Brain microvascular endothelial cell (primary cell): ENCODE results near the gene FCRL6.
A peak's percentile ranks its signal among the peaks of the same experiment; 100 is the strongest.

Experiments used
- DNase-seq: peaks from one replicate; pipeline ENCODE4 v3.0.0-alpha.2; 2020
- H3K27ac ChIP-seq: fragments of 250-450 bp; sonication (Bioruptor Pico); 2 replicates; pipeline ENCODE4 v1.5.1; 2020; ENCODE audit warnings: mild to moderate bottlenecking, moderate library complexity
- H3K27me3 ChIP-seq: fragments of 250-450 bp; sonication (Bioruptor Pico); replicated peaks from 2 replicates; pipeline ENCODE4 v1.5.1; 2020; ENCODE audit warnings: mild to moderate bottlenecking
- H3K36me3 ChIP-seq: fragments of 250-450 bp; sonication (Bioruptor Pico); replicated peaks from 2 replicates; pipeline ENCODE4 v1.5.1; 2020; ENCODE audit warnings: mild to moderate bottlenecking
- H3K4me3 ChIP-seq: 2 replicates; pipeline ENCODE4 v1.5.1; 2011; ENCODE audit warnings: low read depth, mild to moderate bottlenecking, control low read depth, low read length, moderate library complexity
- in situ Hi-C: cut with HindIII; loops from 2 replicates; pipeline ENCODE4 v1.10.0; 2017; ENCODE audit warnings: low sequenced_read_pairs, low pct_ligation_motif_present
- TF ChIP-seq, protein P1 (sequence below): IDR thresholded peaks from 2 replicates; pipeline ENCODE4 v1.5.1; 2011; ENCODE audit warnings: low read depth, mild to moderate bottlenecking, moderate library complexity, low read length, control low read depth, inconsistent platforms; ENCODE audit errors: missing control alignments

The FCRL6 gene

DNA sequence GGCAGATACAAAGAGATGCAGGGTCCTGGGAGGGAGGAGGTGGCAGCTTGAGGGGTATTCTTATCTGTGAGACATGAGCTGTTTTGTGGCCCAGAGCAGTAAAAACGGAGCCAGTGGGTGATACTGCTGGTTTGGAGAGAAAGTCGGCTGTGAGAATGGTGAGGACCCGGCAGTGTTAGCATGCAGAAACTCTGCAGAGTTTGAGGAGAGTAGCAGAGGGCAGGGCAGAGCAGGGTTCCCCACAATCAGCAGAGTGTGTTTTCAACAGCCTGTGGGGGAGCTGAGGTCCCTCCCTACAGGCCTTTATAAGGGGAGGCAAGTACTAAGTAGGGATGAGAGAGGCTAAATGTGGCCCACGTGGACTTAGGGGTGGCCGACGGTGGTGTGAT lies 24.9 kb downstream of the FCRL6 start:
- Histone ChIP-seq H3K4me3 (no peak overlapping the region), H3K27ac (no peak overlapping the region), H3K36me3 (no peaks in the 10 kb centered on the region), H3K27me3 (no peaks in the 10 kb centered on the region)
- TF ChIP-seq, protein P1, sequence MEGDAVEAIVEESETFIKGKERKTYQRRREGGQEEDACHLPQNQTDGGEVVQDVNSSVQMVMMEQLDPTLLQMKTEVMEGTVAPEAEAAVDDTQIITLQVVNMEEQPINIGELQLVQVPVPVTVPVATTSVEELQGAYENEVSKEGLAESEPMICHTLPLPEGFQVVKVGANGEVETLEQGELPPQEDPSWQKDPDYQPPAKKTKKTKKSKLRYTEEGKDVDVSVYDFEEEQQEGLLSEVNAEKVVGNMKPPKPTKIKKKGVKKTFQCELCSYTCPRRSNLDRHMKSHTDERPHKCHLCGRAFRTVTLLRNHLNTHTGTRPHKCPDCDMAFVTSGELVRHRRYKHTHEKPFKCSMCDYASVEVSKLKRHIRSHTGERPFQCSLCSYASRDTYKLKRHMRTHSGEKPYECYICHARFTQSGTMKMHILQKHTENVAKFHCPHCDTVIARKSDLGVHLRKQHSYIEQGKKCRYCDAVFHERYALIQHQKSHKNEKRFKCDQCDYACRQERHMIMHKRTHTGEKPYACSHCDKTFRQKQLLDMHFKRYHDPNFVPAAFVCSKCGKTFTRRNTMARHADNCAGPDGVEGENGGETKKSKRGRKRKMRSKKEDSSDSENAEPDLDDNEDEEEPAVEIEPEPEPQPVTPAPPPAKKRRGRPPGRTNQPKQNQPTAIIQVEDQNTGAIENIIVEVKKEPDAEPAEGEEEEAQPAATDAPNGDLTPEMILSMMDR = no peak
- in situ Hi-C loops = no loop called here
- no peak for DNase-seq

DNA sequence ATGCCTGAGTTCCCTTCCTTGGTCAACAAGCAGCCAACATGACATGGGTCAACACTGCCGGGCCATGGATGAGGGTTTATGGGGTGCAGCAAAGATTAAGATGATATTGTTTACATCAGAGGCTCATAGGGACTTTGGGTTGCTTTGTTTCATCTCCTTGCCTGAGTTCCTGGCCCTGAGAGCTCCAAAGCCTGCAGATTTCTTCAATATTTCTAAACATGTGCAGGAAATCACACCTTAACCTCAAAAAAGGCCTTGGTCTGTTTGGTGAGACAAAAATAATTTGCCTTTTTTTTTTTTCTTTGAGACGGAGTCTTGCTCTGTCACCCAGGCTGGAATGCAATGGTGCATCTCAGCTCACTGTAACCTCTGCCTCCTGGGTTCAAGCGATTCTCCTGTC lies 25.4 kb downstream of the FCRL6 start:
- in situ Hi-C loops = no loop called here
- H3K27me3 ChIP-seq = no peaks in the 10 kb centered on the region
- TF ChIP-seq, protein P1 = no peak
- H3K27ac ChIP-seq = no peak overlapping the region
- no peaks in the 10 kb centered on the region for H3K36me3 ChIP-seq
- no peak overlapping the region for H3K4me3 ChIP-seq
- DNase-seq = no peak

- Histone ChIP-seq H3K36me3 (no peaks in the 10 kb centered on the region), H3K27ac (no peak overlapping the region), H3K27me3 (no peaks in the 10 kb centered on the region), H3K4me3 (no peak overlapping the region)
- no peak for DNase-seq
- TF ChIP-seq, protein P1 = no peak
- in situ Hi-C loops = no loop called here
Measured at GRCh38 chr1:159828176-159828575, 26.0 kb downstream of the FCRL6 start.

GRCh38 chr1:159828581-159829272 lies 26.6 kb downstream of the FCRL6 start:
- Histone ChIP-seq H3K27me3 (no peaks in the 10 kb centered on the region), H3K27ac (no peak overlapping the region), H3K4me3 (no peak overlapping the region), H3K36me3 (no peaks in the 10 kb centered on the region)
- TF ChIP-seq, protein P1 = no peak
- DNase-seq = no peak
- in situ Hi-C loops = no loop called here

- DNase-seq = no peak
- TF ChIP-seq, protein P1 = peak; percentile 68
- Histone ChIP-seq H3K36me3 (no peaks in the 10 kb centered on the region), H3K4me3 (no peak overlapping the region), H3K27ac (no peak overlapping the region), H3K27me3 (no peaks in the 10 kb centered on the region)
- in situ Hi-C loops = no loop called here
Measured at GRCh38 chr1:159829273-159829634, 27.1 kb downstream of the FCRL6 start.
